Measurements from ENCODE around the gene APOBEC4. TPM values are rescaled to one million over a fixed set of nuclear protein-coding genes. Genes with fewer than 3 reads are reported as not detected.

The APOBEC4 gene
- total and polyA plus RNA-seq, 4 donors: 1.4 to 5.3 (median 3.1) TPM

GRCh38 chr1:183646776-183647175, 6.3 kb downstream of the APOBEC4 start:
- Histone ChIP-seq H3K36me3 (ENCODE audit: control insufficient read depth in 4 of 4, insufficient read depth in 4 of 4, low read length in 4 of 4) (no peaks in the 10 kb centered on the region), H3K9ac (ENCODE audit: insufficient read depth in 1 of 2, low read length in 2 of 2) (no peak overlapping the region), H3K27me3 (ENCODE audit: control insufficient read depth in 3 of 3, insufficient read depth in 3 of 3, low read length in 2 of 3) (no peaks in the 10 kb centered on the region), H3K4me3 (no peak overlapping the region), H3K4me1 (ENCODE audit: control insufficient read depth in 5 of 5, insufficient read depth in 5 of 5, low read length in 5 of 5) (peaks cover 0 to 15% (median 0%) of the 10 kb centered on the region in 5 donors), H3K27ac (ENCODE audit: low read depth in 1 of 2, low read length in 1 of 2) (no peak overlapping the region), H3K9me3 (ENCODE audit: control insufficient read depth in 4 of 4, insufficient read depth in 3 of 4, low read length in 3 of 4) (no peaks in the 10 kb centered on the region)
- TF ChIP-seq CTCF (IDR thresholded peaks at IDR 0.05; ENCODE audit: control extremely low read depth, extremely low read depth): no peak
- DNase-seq (no peak), ATAC-seq (ENCODE audit: insufficient read depth, low FRiP score) (no peak)

- ATAC-seq (ENCODE audit: insufficient read depth, low FRiP score): no peak
- WGBS, 2 donors: 82 to 92% methylated on average over 5 of the region's 5 CpGs
- peaks cover 0 to 2% (median 0%) of the 10 kb centered on the region in 3 donors for H3K27me3 ChIP-seq (ENCODE audit: control insufficient read depth in 3 of 3, insufficient read depth in 3 of 3, low read length in 2 of 3)
Measured at GRCh38 chr1:183645531-183645930, 7.6 kb downstream of the APOBEC4 start.

GRCh38 chr1:183642166-183642565, 10.9 kb downstream of the APOBEC4 start:
- H3K36me3 ChIP-seq (ENCODE audit: control insufficient read depth in 4 of 4, insufficient read depth in 4 of 4, low read length in 4 of 4): no peaks in the 10 kb centered on the region
- peaks cover 0 to 2% (median 0%) of the 10 kb centered on the region in 5 donors for H3K4me1 ChIP-seq (ENCODE audit: control insufficient read depth in 5 of 5, insufficient read depth in 5 of 5, low read length in 5 of 5)
- no peak overlapping the region for H3K4me3 ChIP-seq
- H3K27ac ChIP-seq (ENCODE audit: low read depth in 1 of 2, low read length in 1 of 2): no peak overlapping the region
- WGBS, 2 donors: 88 to 97% methylated on average over 3 of the region's 3 CpGs
- H3K27me3 ChIP-seq (ENCODE audit: control insufficient read depth in 3 of 3, insufficient read depth in 3 of 3, low read length in 2 of 3): peaks cover 0 to 5% (median 4%) of the 10 kb centered on the region in 3 donors
- H3K9ac ChIP-seq (ENCODE audit: insufficient read depth in 1 of 2, low read length in 2 of 2): no peak overlapping the region
- ATAC-seq (ENCODE audit: insufficient read depth, low FRiP score) (no peak), DNase-seq (no peak)
- no peak for TF ChIP-seq CTCF (IDR thresholded peaks at IDR 0.05; ENCODE audit: control extremely low read depth, extremely low read depth)
- H3K9me3 ChIP-seq (ENCODE audit: control insufficient read depth in 4 of 4, insufficient read depth in 3 of 4, low read length in 3 of 4): no peaks in the 10 kb centered on the region

More at GRCh38 chr1:183645531-183645930, 7.6 kb downstream of the APOBEC4 start:
- TF ChIP-seq CTCF (IDR thresholded peaks at IDR 0.05; ENCODE audit: control extremely low read depth, extremely low read depth): no peak
- H3K36me3 ChIP-seq (ENCODE audit: control insufficient read depth in 4 of 4, insufficient read depth in 4 of 4, low read length in 4 of 4): no peaks in the 10 kb centered on the region
- H3K9ac ChIP-seq (ENCODE audit: insufficient read depth in 1 of 2, low read length in 2 of 2): no peak overlapping the region
- no peak for DNase-seq
- H3K4me3 ChIP-seq: no peak overlapping the region
- H3K4me1 ChIP-seq (ENCODE audit: control insufficient read depth in 5 of 5, insufficient read depth in 5 of 5, low read length in 5 of 5): peaks cover 0 to 10% (median 0%) of the 10 kb centered on the region in 5 donors
- H3K9me3 ChIP-seq (ENCODE audit: control insufficient read depth in 4 of 4, insufficient read depth in 3 of 4, low read length in 3 of 4): no peaks in the 10 kb centered on the region
- no peak overlapping the region for H3K27ac ChIP-seq (ENCODE audit: low read depth in 1 of 2, low read length in 1 of 2)

GRCh38 chr1:183640193-183640592, 12.9 kb downstream of the APOBEC4 start:
- peaks cover 0 to 7% (median 0%) of the 10 kb centered on the region in 5 donors for H3K4me1 ChIP-seq (ENCODE audit: control insufficient read depth in 5 of 5, insufficient read depth in 5 of 5, low read length in 5 of 5)
- WGBS, 2 donors: 57 to 78% methylated on average over 1 of the region's 1 CpG
- H3K9me3 ChIP-seq (ENCODE audit: control insufficient read depth in 4 of 4, insufficient read depth in 3 of 4, low read length in 3 of 4): no peaks in the 10 kb centered on the region
- H3K36me3 ChIP-seq (ENCODE audit: control insufficient read depth in 4 of 4, insufficient read depth in 4 of 4, low read length in 4 of 4): no peaks in the 10 kb centered on the region
- no peak overlapping the region for H3K9ac ChIP-seq (ENCODE audit: insufficient read depth in 1 of 2, low read length in 2 of 2)
- no peak for ATAC-seq (ENCODE audit: insufficient read depth, low FRiP score)
- no peak for TF ChIP-seq CTCF (IDR thresholded peaks at IDR 0.05; ENCODE audit: control extremely low read depth, extremely low read depth)
- DNase-seq: no peak
- H3K27me3 ChIP-seq (ENCODE audit: control insufficient read depth in 3 of 3, insufficient read depth in 3 of 3, low read length in 2 of 3): peaks cover 0 to 5% (median 4%) of the 10 kb centered on the region in 3 donors
- H3K27ac ChIP-seq (ENCODE audit: low read depth in 1 of 2, low read length in 1 of 2): peak overlapping the region in 1 of 2 donors; percentile 84
- H3K4me3 ChIP-seq: no peak overlapping the region

All from lung (tissue), 12 donors.